HepG2 (cell line): ENCODE data around the gene VRK3. TPM values are rescaled to one million over a fixed set of nuclear protein-coding genes. Genes with fewer than 3 reads are reported as not detected.
A peak's percentile ranks its signal among the peaks of the same experiment; 100 is the strongest.

Source experiments
- ATAC-seq: fragments of 200-7000 bp; cut with Tn5 transposase; 3 replicates; pipeline ENCODE4 v1.9.1; 2020; ENCODE audit warnings: mild to moderate bottlenecking, moderate library complexity
- BruUV-seq: library from RNA; stranded (reverse); fragments of 400-500 nt; replicated peaks from 2 replicates; lab custom pipeline; 2021; lab: Mats Ljungman, UMichigan
- CTCF ChIA-PET: fragments of 300-600 bp; formaldehyde crosslinking; extraction: SDS; loops from one replicate; lab custom pipeline; 2021; ENCODE audit warnings: low total read pairs, inconsistent platforms, low intra/inter-chr PET ratio; lab: Yijun Ruan, JAX
- POLR2A ChIA-PET: fragments of 350-600 bp; sonication (Branson Sonifier 250); formaldehyde crosslinking; loops from one replicate; lab custom pipeline; 2020; ENCODE audit warnings: antibody characterized with exemption, inconsistent platforms; lab: Yijun Ruan, JAX
- DNase-seq: peaks from one replicate; pipeline ENCODE4 v3.0.0-alpha.2; 2015; ENCODE audit warnings: low spot score
- FAIRE-seq: peaks from 3 replicates; lab custom pipeline; 2011; peaks lifted over from hg19 to GRCh38; lab: Jason Lieb, UNC
- H2AFZ ChIP-seq: one replicate; pipeline ENCODE4 v1.6.1; 2011; ENCODE audit warnings: low read length, inconsistent platforms
- H3K27ac ChIP-seq: fragments of 300-600 bp; 3 replicates; pipeline ENCODE4 v1.8.0; 2011; ENCODE audit warnings: mixed run types, mild to moderate bottlenecking, mixed read lengths, low read length, inconsistent platforms; ENCODE audit not compliant: insufficient read depth; ENCODE audit errors: extremely low read length
- H3K27me3 ChIP-seq, 2 experiments: fragments of 200-600 bp in 1 of 2; 2 replicates in 1 of 2; 3 replicates in 1 of 2; pipeline versions ENCODE4 v1.6.0 to v1.8.0; 2011; ENCODE audit warnings: low read length in 2 of 2, mild to moderate bottlenecking in 2 of 2, moderate library complexity in 2 of 2, inconsistent platforms in 1 of 2; ENCODE audit not compliant: insufficient read depth in 2 of 2, control insufficient read depth in 1 of 2
- H3K36me3 ChIP-seq, 2 experiments: fragments of 200-600 bp in 1 of 2; replicated peaks in 1 of 2; 2 replicates in 1 of 2; 3 replicates in 1 of 2; pipeline versions ENCODE4 v1.5.1 to v1.8.0; 2011; ENCODE audit warnings: low read length in 2 of 2, inconsistent platforms in 1 of 2; ENCODE audit not compliant: insufficient read depth in 2 of 2, control insufficient read depth in 1 of 2
- H3K4me1 ChIP-seq: 2 replicates; pipeline ENCODE4 v1.5.1; 2012; ENCODE audit warnings: low read length, inconsistent platforms; ENCODE audit not compliant: insufficient read depth
- H3K4me2 ChIP-seq: 2 replicates; pipeline ENCODE4 v1.6.0; 2011; ENCODE audit warnings: low read depth, low read length, inconsistent platforms
- H3K4me3 ChIP-seq, 3 experiments: fragments of 200-600 bp in 1 of 3; sonication (generic), shearing (Covaris generic) in 1 of 3; replicated peaks in 1 of 3; 2 replicates each; pipeline ENCODE4 v1.5.1; 2011 to 2016; ENCODE audit warnings: low read length in 3 of 3, inconsistent platforms in 2 of 3, low read depth in 2 of 3, mild to moderate bottlenecking in 2 of 3, control low read depth in 1 of 3, mixed read lengths in 1 of 3; ENCODE audit not compliant: insufficient read depth in 1 of 3
- H3K79me2 ChIP-seq: one replicate; pipeline ENCODE4 v1.6.1; 2011; ENCODE audit warnings: low read length, inconsistent platforms; ENCODE audit not compliant: insufficient read depth
- H3K9ac ChIP-seq: 2 replicates; pipeline ENCODE4 v1.6.0; 2011; ENCODE audit warnings: mild to moderate bottlenecking, low read depth, low read length, inconsistent platforms; ENCODE audit not compliant: insufficient read depth
- H3K9me3 ChIP-seq: 2 replicates; pipeline ENCODE4 v1.5.1; 2012; ENCODE audit warnings: mild to moderate bottlenecking, low read length
- H4K20me1 ChIP-seq: 2 replicates; pipeline ENCODE4 v1.6.0; 2011; ENCODE audit warnings: inconsistent platforms, mild to moderate bottlenecking, low read length, moderate library complexity; ENCODE audit not compliant: insufficient read depth
- FOXA3 ChIP-seq: IDR thresholded peaks from 2 replicates; pipeline ENCODE4 v1.6.1; 2016; ENCODE audit warnings: missing genetic modification reagents, missing compliant biosample characterization
- GRHL1 ChIP-seq: sonication (generic); formaldehyde crosslinking; conservative IDR thresholded peaks from 2 replicates; pipeline ENCODE4 v1.8.0; 2022; ENCODE audit warnings: missing genetic modification reagents
- HIC2 ChIP-seq: sonication (generic); formaldehyde crosslinking; IDR thresholded peaks from 2 replicates; pipeline ENCODE4 v1.9.0; 2022; ENCODE audit warnings: low read depth, missing genetic modification reagents
- HIVEP1 ChIP-seq: sonication (generic); formaldehyde crosslinking; IDR thresholded peaks from 2 replicates; pipeline ENCODE4 v1.4.0; 2020; ENCODE audit warnings: mild to moderate bottlenecking, missing genetic modification reagents
- MAFG ChIP-seq: sonication (generic); formaldehyde crosslinking; IDR thresholded peaks from 2 replicates; pipeline ENCODE4 v1.5.1; 2020; ENCODE audit warnings: mild to moderate bottlenecking, missing genetic modification reagents
- PCBP2 ChIP-seq: fragments of 200-400 bp; formaldehyde crosslinking; optimal IDR thresholded peaks from 2 replicates; pipeline ENCODE3; 2018; ENCODE audit warnings: low read length, low read depth; ENCODE audit not compliant: poor library complexity, severe bottlenecking
- POLR2AphosphoS5 ChIP-seq: IDR thresholded peaks from 2 replicates; pipeline ENCODE4 v1.6.1; 2012; ENCODE audit warnings: low read depth, low read length
- RFX3 ChIP-seq: IDR thresholded peaks from 2 replicates; pipeline ENCODE4 v1.6.1; 2016; ENCODE audit warnings: missing biosample characterization, missing genetic modification reagents
- THAP11 ChIP-seq: IDR thresholded peaks from 2 replicates; pipeline ENCODE4 v1.6.1; 2016; ENCODE audit warnings: missing biosample characterization, missing genetic modification reagents
- ZNF460 ChIP-seq: sonication (generic); formaldehyde crosslinking; IDR thresholded peaks from 2 replicates; pipeline ENCODE4 v1.5.1; 2020; ENCODE audit warnings: missing genetic modification reagents, mild to moderate bottlenecking, borderline replicate concordance
- WGBS: methylation state at CpG from one replicate; pipeline ENCODE4 v1.1.6; 2017; ENCODE audit warnings: low lambda C conversion rate; 5-methylcytosine and 5-hydroxymethylcytosine counted together
- in situ Hi-C: cut with HindIII; loops from 2 replicates; pipeline ENCODE4 v1.10.0; 2017; ENCODE audit warnings: low pct_unique_long_range_greater_than_20kb; ENCODE audit not compliant: extremely low pct_ligation_motif_present
- intact Hi-C: fragments of 100-400 bp; cut with micrococcal nuclease; formaldehyde crosslinking; loops from one replicate; pipeline ENCODE4 v1.10.0; 2022; ENCODE audit not compliant: unreplicated experiment
- polyA plus RNA-seq, 8 experiments: library from polyadenylated mRNA; depleted of rRNA in 3 of 8; stranded (reverse) in 7 of 8; unstranded in 1 of 8; fragments of >200 nt; fragmentation: Illumina TruSeq in 4 of 8; extraction: Trizol in 4 of 8; gene quantifications; 2 replicates each; pipeline versions ENCODE4 v1.2.1 to v1.2.3, GENCODE V29; 2011 to 2016; ENCODE audit warnings: low read depth in 4 of 8, missing spikeins in 1 of 8, mixed read lengths in 1 of 8; ENCODE audit not compliant: insufficient read depth in 1 of 8
- total RNA-seq, 5 experiments: library from RNA; depleted of rRNA; stranded (reverse); fragments of >200 nt; fragmentation: Illumina TruSeq; extraction: Trizol; gene quantifications; 2 replicates each; pipeline ENCODE4 v1.2.3, GENCODE V29; 2016; ENCODE audit warnings: low read depth in 1 of 5

Gene VRK3
- total and polyA plus RNA-seq, 2 of the 13 experiments (the other 11 are each of a cell fraction or from before 2014, with no cell fraction given): 23.8 to 28.3 TPM

DNA sequence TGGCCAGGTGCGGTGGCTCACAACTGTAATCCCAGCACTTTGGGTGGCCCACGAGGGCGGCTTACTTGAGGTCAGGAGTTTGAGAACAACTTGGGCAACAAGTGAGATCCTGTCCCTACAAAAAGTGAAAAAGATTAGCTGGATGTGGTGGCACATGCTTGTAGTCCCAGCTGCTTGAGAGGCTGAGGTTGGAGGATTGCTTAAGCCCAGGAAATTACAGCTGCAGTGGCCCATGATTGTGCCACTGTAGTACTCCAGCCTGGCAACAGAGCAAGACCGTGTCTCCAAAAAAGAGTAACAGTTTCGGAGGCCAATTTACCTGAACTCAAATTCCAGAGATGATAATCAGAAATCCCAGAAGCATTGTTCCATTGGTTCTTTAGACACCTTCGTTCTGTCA lies 5.1 kb upstream of the VRK3 start (continued):
- no peak for TF ChIP-seq PCBP2
- TF ChIP-seq FOXA3 (CRISPR knock-in tag): no peak
- TF ChIP-seq HIVEP1 (CRISPR knock-in tag): no peak
- TF ChIP-seq RFX3 (CRISPR knock-in tag): no peak
- no peak for TF ChIP-seq GRHL1 (CRISPR knock-in tag)
- TF ChIP-seq MAFG (CRISPR knock-in tag): no peak
- no peak for TF ChIP-seq HIC2 (CRISPR knock-in tag)

DNA sequence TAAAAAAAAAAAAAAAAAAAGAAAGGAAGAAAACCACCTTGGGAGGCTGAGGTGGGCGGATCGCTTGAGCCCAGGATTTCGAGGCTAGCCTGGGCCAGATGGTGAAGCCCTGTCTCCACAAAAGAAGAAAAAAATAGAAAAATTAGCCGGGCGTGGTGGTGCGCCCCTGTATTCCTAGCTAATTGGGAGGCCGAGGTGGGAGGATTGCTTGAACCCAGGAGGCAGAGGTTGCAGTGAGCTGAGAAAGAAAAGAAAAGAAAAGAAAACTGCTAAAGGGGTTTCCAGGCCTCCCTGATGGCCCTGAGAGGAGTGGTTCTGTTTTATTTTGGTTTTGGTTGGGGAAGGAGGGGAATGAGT lies 1.4 kb upstream of the VRK3 start:
- H2AFZ ChIP-seq: no peak overlapping the region
- peaks cover 47% of the 10 kb centered on the region for H3K79me2 ChIP-seq
- H3K4me1 ChIP-seq: peaks cover 48% of the 10 kb centered on the region
- no peaks in the 10 kb centered on the region for H3K9me3 ChIP-seq
- 83% methylated on average over 7 of the region's 7 CpGs for WGBS
- H3K36me3 ChIP-seq: peaks cover 8 to 17% of the 10 kb centered on the region in 2 experiments
- ATAC-seq: no peak
- H3K4me3 ChIP-seq: peak overlapping the region; percentile 61 to 92 (median 75)
- no peak for DNase-seq
- peak overlapping the region; percentile 83 for H3K9ac ChIP-seq
- intact Hi-C loops: no loop called here
- H3K27me3 ChIP-seq: no peaks in the 10 kb centered on the region; a peak in 1 of 5 replicates
- POLR2A ChIA-PET: interaction anchor here (1.4 to 1.6 kb wide), 2 partner anchors 14 to 157 kb away, joined by 3 to 5 read pairs; no protein-coding TSS in a partner anchor
- no TSS peak for BruUV-seq
- peak overlapping the region; percentile 97 for H3K4me2 ChIP-seq
- no peak for FAIRE-seq
- no peaks in the 10 kb centered on the region for H4K20me1 ChIP-seq
- H3K27ac ChIP-seq: no peak overlapping the region
- in situ Hi-C loops: no loop called here
- CTCF ChIA-PET: no interaction called here
- TF ChIP-seq ZNF460 (CRISPR knock-in tag) (peak; percentile 62; the same call in 1 of the 2 replicates), THAP11 (no peak), POLR2AphosphoS5 (no peak)
- TF ChIP-seq, all 625 proteins: peak for 1
